HG03280 (cell line): Measurements from ENCODE around the gene TIMP2.
"Not testable (repeated sequence)": the region's sequence is repeated elsewhere in the genome, so short reads cannot be mapped to it uniquely, and the experiment has no call there.

Experiments
- ATAC-seq: cut with Tn5 transposase; IDR thresholded peaks from one replicate; pipeline ENCODE4 v1.9.1; 2021; ENCODE audit warnings: mild to moderate bottlenecking, moderate library complexity; ENCODE audit not compliant: unreplicated experiment

The TIMP2 gene

DNA sequence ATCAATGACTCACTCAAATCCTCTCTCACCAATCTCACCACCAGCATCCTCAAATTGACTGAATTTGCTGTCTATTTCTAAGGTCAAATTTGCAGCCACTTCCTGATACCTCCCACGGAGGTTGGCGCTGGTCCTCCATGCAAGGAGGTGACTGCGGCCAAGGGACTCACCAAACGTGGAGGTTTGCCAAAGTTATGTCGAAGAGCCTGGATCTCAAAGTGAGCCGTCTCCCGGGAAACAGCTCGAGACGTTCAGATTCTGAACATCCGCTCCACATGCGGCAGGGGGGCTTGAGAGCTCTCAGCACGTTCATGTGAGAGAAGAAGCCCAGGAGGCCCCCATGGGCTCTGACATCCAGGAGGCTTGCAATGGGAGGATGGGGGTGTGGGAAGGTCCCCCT, 31.9 kb upstream of the TIMP2 start:
- ATAC-seq, result no peak

DNA sequence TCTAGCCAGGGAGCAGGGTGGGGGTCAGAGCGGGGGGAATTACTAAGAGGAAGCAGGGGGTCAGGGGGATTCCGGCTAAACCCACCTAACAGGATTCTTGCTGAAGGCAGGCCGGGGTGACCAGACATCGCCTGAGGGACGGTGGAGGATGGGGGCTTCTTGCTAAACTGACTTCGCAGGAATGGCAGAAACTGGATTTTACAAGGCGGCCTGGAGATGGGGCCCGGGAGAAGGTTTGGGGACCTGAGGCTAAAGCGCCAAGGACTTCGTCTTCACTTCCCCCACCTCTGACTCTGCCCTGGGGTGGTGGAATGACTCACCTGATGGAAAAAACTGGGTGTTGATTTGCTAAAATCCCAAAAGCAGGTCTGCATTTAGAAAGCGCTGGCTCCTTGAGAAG, 31.1 kb upstream of the TIMP2 start:
- no peak for ATAC-seq

DNA sequence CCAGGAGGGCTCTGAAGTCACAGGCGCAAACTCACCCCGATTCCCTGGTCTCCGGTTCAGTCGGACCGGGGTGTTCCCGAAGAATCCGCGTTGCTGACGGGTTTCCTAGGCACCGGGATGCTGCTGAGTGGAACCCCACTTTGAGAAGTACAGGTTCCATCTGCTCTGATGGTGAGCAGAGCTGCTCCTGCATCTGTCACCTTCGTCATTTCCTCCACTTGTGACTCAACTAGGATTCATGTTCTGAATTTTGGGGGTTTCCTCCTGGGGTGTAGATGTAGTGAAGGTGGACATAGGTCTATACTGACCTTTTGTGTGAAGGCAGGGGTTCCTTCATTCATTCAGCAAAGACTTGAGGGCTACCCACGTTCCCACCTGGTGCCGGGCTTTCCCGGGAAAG, 29.5 kb upstream of the TIMP2 start:
- no peak for ATAC-seq

DNA sequence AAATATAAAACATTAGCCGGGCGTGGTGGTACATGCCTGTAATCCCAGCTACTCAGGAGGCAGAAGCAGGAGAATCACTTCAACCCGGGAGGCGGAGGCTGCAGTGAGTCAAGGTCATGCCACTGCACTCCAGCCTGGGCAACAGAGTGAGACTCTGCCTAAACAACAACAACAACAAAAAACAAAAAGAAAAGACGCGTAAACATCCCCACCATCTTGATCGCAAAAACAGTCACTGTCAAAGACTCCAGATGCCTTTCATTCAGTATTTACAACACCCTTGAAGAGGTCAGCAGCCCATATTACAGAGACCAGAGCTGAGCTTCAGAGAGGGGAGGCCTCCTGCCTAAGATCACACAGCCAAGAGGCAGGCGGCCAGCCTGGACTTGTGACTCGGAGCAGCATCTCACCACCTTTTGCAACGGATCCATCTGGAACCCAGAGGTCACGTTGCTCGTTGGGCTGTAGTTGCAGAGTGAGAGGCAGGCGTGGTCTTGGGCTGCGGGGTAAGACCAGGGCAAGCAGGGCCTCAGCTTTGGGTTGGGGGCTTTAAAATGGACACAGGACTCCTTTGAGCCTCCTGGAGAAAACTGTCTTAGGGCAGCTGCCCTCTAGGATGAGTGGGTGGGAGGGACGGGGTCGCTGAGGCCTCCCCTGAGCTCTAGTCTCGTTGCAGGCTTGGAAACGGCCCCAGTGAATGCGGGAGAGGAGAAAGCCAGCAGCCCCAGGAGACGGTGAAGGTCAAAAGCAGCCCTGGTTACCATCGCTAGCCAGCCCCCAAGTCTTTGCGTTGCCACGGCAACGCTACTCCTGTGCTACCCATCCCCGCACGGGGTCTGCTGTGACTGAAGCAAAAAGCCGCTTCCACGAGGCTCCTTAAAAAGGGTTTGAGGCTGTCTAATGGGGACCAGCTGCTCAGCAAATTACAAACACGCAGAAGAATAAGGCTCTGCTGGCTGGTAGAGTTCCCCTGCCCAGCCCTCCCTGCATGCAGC, 28.5 kb upstream of the TIMP2 start:
- ATAC-seq, result no peak

DNA sequence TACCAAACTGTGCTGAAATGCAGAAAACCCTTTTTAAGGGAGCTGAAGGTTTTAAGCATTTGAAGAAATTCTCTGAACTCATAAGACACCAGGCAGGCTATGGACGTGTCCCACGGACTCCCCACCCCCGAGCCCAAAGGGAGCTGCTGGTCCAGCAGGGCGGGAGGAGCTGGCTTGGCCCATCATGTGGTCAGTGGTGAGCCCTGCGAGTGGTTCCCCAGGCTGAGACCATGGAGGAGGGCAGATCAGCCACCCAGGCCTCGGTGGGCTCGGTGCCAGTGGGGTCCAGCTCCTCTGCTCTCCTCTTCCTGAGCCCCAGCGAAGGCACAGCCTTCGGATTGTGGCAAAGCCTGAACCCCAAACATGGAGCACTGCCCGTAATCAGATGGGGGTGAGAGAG, 27.5 kb upstream of the TIMP2 start:
- ATAC-seq, result no peak

DNA sequence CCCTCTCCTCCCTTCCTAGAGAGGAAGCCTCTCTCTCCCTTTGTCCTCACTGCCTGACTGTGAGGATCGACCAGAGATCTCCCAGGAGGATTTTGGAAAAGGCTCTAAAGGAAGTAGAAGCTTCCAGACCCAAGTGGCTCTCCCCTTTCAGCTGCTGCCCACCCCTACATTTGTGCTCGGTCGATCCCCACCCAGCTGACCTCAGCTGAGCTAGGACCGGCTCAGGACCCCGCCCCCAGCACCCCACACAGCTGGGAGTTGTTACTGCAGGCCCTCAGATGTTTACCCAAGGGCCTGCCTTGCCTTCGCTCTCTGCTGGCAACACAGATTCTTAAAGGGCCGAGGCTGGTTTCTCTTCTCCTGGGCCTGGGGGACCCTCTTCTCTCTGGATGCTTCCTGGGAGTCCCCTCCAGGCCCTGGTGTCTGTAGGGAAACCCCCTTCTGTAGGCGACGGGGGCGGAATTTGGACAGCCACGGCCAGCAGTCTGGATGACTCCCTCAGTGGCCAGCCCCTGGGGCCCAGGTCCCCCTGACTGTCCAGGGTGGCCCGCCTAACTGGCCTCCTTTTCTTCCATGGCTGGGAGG, 26.9 kb upstream of the TIMP2 start:
- no peak for ATAC-seq

DNA sequence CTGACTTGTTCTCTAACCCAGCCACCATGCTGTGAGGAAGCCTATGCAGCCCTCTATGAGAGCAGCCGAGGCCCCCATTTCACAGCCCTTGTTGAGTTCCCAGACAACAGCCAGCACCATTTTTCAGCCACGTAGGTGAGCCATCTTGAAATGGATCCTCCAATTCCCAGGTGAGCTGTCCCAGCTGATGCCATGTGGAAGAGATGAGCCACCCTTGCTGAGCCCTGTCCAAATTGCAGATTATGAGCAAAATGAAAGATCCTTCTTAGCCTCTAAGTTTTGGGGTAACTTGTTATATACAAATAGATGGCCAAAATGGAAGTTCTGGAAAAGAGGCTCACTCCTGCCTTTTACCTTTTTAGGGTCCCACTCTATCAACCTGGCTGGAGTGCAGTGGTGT, 25.7 kb upstream of the TIMP2 start:
- ATAC-seq, result no peak

DNA sequence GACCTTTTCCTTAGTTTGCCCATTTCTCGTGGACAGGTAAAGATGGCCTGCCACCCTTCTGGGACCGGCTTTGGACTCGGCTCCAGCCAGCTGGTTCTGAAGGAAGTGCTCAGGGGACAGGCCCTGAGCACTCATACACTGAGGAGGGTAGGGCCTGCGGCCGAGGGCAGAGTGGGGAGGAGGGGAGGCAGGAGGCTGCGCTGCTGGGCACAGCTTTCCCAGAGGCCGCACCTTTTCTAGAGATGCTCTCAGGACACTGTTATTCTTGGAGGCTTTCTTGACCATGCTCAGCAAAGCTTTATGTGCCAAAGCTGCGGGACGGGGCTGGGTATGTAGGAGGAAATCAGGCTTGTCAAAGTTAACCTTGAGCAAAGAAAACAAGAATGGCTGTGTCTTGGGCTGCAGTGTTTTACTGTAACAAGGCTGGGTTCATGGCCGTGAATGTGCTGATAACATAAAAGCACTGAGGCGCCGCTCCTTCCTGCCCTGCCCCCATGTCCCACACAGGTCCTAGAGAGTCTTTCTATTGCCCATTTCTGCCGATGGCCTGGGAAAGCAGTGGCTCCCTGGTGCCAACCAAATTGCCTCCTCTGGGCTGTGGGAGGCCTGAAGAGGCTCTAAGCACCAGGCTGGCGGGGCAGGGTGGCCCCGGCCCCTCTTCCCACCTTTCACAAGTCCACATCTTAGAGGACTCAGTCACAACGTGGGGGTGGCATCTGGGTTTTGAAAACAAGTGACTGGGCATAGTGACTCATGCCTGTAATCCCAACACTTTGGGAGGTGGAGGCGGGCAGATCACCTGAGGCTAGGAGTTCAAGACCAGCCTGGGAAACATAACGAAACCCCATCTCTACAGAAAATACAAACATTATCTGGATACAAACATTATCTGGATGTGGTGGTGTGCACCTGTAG, 22.3 kb upstream of the TIMP2 start:
- no peak for ATAC-seq

DNA sequence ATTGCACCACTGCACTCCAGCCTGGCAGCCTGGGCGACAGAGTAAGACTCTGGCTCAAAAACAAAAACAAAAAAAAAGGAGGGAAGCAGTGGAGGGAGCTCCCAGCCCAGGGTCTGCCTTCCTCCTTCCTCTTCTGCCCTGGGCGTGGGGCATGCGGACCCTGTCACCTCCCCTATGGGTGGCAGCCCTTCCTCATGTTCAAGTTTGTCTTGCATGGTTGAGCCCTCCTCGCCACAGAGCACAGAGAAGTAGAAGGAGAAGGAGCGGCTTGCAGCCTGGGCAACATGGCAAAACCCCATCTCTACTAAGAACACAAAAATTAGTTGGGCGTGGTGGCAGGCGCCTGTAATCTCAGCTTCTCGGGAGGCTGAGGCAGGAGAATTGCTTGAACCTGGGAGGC, 21.4 kb upstream of the TIMP2 start:
- ATAC-seq, result no peak

DNA sequence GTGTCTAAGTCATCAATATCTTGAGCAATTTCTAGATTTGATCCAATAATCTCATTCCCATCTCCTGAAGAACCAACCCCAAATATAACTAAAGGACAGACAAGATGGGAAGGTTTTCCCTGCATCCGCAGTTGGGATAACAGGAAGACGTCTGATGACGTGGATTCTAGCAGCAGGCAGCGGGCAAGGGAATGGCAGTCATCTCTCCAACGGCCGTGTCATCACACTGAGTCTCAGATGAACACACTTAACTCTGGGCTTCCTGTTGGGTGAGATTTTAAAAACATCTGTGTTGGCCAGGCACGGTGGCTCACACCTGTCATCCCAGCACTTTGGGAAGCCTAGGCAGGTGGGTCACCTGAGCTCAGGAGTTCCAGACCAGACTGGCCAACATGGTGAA, 20.9 kb upstream of the TIMP2 start:
- no peak for ATAC-seq

DNA sequence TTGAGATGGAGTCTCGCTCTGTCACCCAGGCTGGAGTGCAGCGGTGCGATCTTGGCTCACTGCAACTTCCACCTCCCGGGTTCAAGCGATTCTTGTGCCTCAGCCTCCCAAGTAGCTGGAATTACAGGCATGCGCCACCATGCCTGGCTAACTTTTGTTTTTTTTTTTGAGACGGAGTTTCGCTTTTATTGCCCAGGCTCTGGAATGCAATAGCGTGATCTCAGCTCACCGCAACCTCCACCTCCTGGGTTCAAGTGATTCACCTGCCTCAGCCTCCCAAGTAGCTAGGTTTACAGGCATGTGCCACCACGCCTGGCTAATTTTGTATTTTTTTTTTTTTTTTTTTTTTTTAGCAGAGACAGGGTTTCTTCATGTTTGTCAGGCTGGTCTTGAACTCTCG, 20.3 kb upstream of the TIMP2 start:
- ATAC-seq, result not testable (repeated sequence)

DNA sequence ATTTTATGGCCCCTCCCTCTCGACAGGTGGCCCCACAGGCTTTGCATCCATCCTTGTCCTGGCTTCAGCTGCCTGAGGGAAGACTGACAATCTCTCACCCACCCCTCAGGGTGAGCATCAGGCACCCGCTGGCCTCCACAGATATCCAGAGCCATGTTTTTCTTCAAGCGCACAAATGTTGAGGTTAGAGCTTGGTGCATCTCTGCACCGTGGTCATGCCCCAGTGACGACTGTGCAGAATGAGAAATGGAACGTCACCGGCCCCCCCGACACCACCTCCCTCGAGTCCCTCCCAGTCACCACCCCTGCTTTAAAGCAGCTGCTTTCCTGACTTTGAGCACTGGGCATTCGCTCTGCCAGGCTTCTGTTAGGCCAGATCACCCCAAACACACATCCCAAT, 19.8 kb upstream of the TIMP2 start:
- ATAC-seq, result no peak

DNA sequence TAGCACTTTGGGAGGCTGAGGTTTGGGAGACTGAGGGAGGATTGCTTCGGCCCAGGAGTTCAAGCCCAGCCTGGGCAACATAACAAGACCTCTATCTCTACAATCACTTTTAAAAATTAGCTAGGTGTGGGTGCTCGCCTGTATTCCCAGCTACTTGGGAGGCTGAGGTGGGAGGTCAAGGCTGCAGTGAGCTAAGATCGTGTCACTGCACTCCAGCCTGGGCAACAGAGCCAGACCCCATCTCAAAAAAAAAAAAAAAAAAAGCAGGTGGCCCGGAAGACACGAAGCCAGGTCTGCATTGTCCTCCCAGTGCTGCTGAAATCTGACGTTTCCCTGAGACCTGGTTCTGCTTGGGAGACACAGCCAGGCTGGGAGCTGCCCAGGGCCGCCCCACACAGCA, 18.8 kb upstream of the TIMP2 start:
- ATAC-seq, result no peak

DNA sequence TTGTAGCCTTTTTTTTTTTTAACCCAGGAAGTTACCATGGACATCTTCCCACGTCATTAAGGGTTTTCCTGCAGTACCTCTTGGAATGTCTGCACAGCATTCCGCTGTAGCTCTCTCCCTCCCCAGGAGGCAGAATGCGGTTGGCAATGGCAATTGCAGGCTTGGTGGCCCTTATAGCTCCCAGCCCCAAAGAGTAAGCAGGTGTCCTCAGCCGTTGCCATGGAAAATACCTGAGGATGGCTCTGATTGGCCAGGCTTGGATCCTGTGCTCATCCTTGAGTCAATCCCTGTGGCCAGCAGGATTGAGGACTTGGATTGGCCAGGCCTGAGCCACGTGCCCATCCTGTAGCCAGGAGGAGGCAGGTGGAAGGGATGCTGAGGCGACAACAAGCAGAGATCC, 15.5 kb upstream of the TIMP2 start:
- ATAC-seq, result no peak

DNA sequence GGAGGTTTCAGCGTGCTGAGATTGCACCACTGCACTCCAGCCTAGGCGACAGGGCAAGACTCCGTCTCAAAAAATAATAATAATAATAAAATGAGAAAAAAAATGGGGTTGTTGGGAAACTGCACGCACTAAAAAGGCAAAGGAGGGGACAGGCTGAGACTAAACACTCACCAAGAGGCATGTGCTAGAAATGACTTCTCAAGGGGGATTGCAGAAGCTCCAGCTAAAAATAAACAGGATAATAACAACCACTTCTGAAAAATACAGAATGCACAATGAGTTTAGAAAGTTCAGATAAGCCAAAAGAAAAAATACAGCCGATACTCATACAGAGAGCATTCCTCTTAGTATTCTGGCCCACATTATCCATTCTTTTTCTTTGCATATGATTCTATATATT, 15.1 kb upstream of the TIMP2 start:
- ATAC-seq, result no peak

DNA sequence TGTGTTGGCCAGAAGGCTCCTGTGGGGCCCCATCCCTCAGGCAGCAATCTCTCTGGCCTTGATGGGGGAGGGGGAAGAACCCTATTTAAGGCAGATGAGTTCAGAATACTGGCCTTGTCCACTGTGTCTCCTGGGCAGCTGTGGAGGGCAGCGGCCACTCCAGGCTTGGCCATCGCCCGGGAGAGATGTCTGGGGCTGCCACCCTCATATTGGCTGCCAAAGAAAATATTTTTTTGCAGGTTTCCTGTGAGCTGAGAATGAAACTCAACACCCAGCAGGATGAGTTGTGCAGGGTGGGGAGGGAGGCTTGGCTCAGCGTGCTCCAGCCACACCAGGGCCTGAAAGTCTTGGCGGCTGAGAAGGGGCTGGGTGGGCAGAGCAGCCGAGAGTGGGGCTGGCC, 14.4 kb upstream of the TIMP2 start:
- ATAC-seq, result no peak

DNA sequence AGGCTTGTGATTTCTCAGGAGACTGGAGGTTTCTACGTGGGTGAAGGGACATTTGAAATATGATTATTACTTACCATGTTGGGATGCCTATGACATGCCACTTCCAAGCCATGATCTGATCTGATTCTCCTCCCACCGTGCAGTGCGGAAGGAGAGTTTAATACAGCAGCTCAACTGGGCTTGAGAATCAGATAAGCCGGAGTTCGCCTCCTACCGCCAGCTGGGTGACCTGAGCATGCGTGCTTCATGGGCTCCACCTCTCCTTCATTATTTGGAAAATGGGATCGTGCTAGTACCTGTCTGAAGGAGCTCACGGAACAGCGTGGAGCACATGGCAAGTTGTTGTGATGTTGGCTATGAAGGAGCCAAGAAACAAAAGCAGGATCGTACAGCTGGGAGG, 12.4 kb upstream of the TIMP2 start:
- ATAC-seq, result no peak

DNA sequence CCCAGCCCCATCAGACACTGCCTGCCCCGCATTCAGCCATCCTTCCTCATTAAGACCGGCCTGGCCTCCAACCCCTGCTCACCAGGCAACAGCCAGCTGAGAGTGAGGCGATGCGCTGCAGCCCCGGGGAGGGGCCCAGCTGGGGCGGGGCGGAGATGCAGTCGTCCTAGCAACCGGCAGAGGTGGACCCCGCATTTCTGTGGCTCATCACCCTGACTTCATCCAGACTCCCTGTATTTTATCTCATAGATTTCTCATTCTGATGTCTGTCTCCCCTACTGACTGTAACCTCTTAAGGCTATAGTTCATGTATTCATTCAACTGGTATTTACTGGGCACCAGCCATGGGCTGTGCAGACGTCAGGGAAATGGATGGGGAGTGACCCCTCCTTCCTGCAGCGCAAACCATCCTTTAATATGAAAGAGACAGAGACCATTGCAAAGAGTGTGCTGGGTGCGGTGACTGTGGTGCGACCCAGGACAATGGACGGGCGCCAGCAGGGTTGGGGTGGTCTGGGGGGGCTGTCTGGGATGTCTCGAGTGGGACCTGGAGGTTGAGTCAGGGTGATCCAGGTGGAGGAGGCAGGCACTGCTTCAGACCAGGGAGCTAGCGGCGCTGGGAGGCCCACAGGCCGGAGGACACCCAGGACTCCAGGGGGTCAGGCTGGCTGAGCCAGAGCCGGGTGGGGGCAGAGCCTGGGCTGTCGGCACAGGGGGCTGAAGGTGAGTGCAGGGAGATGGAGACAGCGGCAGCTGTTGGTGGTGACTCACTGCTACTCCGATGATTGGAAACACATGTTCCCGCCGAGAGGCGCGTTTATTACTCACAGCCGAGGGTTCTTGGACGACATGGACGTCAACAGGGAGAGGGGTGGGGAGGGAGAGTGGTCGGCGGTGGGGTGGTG, 10.5 kb upstream of the TIMP2 start:
- no peak for ATAC-seq

DNA sequence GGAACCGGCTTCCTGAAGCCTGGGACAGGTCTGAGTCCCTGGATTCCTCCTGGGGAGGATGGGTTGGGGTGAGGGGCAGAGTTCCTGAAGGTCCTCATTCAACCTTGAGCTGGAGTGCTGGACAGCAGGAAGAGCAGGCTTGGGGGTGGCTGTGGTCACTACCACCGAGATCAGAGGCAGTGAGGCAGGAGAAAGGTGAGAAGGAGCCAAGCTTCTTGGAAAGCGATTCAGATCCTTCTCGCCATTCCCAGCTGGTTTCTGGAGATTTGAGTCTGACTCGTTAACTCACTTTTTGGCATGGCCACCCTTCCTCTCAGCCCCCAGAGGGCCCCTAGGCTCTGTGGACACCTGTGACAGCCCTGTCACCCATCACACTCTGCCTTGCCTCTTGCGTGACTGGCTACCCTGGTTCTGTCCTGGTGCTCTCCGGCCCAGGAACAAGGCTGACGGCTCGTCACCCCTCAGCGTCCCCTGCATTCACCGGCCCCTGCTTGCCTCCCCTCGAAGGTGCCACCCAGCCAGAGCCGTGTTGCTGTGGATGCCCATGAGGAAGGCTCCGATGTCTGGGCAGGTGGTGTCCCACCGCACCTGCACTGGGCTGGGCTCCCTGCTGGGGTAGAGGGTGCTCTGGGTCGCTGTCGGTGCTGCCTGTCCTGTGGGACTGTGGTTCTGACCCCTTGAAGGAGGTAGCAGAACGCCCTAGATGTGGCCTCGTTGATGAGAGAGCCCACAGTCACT, 9.7 kb upstream of the TIMP2 start:
- no peak for ATAC-seq
